Activated T-cell treated with anti-CD3 and anti-CD28 coated beads, Interleukin-2, amount 50 U/mL, for 4 hours (primary cell): ENCODE results near the gene IGHMBP2. TPM values are rescaled to one million over a fixed set of nuclear protein-coding genes. Genes with fewer than 3 reads are reported as not detected.

ENCODE experiments used
- ATAC-seq, 2 donors: fragments of 200-7000 bp; cut with Tn5 transposase; one replicate each; pipeline ENCODE4 v1.10.0; 2021
- DNase-seq: peaks from one replicate; pipeline ENCODE4 v3.0.0-alpha.2; 2020
- H3K27me3 Mint-ChIP-seq: one replicate; pipeline ENCODE4 v1.8.0; 2021; ENCODE audit warnings: low read depth, mixed read lengths
- H3K36me3 Mint-ChIP-seq: one replicate; pipeline ENCODE4 v1.8.0; 2022; ENCODE audit warnings: mixed read lengths; ENCODE audit not compliant: insufficient read depth
- H3K4me1 Mint-ChIP-seq: one replicate; pipeline ENCODE4 v1.8.0; 2021; ENCODE audit warnings: low read depth, mixed read lengths
- H3K4me3 Mint-ChIP-seq: one replicate; pipeline ENCODE4 v1.8.0; 2021; ENCODE audit warnings: mild to moderate bottlenecking, moderate library complexity, mixed read lengths
- H3K9me3 Mint-ChIP-seq: one replicate; pipeline ENCODE4 v1.8.0; 2021; ENCODE audit warnings: mixed read lengths
- total RNA-seq, 3 donors: library from RNA; stranded (reverse); gene quantifications; one replicate each; pipeline ENCODE4 v1.2.1, GENCODE V29; 2021

IGHMBP2 gene
- total RNA-seq, 3 donors from 2014 or later: 26.6 to 34.0 (median 29.6) TPM

- ATAC-seq: no peak
- Mint-ChIP-seq H3K27me3 (peaks cover 7% of the 10 kb centered on the region), H3K4me3 (no peak overlapping the region), H3K4me1 (no peaks in the 10 kb centered on the region), H3K9me3 (peaks cover 8% of the 10 kb centered on the region), H3K36me3 (no peaks in the 10 kb centered on the region)
- DNase-seq: no peak
Observed at GRCh38 chr11:68978931-68979594, 75.4 kb downstream of the IGHMBP2 start.

- ATAC-seq (no peak), DNase-seq (no peak)
- H3K9me3 Mint-ChIP-seq: peaks cover 8% of the 10 kb centered on the region
Observed at GRCh38 chr11:68979931-68980775, 76.5 kb downstream of the IGHMBP2 start.

GRCh38 chr11:68980776-68981065, 77.0 kb downstream of the IGHMBP2 start, which contains the start of gene MRGPRD:
MRGPRD (minus strand) TSS chr11:68980986; CDS start chr11:68980986, 0 bp downstream.
- Mint-ChIP-seq H3K27me3 (peaks cover 7% of the 10 kb centered on the region), H3K9me3 (peaks cover 8% of the 10 kb centered on the region), H3K4me1 (no peaks in the 10 kb centered on the region), H3K4me3 (no peak within 1 kb of the TSS), H3K36me3 (no peaks in the 10 kb centered on the region)
- DNase-seq (no peak), ATAC-seq (no peak)

More at GRCh38 chr11:68979931-68980775, 76.5 kb downstream of the IGHMBP2 start:
- H3K4me3 Mint-ChIP-seq: no peak overlapping the region
- H3K4me1 Mint-ChIP-seq: no peaks in the 10 kb centered on the region
- peaks cover 7% of the 10 kb centered on the region for H3K27me3 Mint-ChIP-seq
- no peaks in the 10 kb centered on the region for H3K36me3 Mint-ChIP-seq

GRCh38 chr11:68982134-68982533, 78.4 kb downstream of the IGHMBP2 start:
- peaks cover 17% of the 10 kb centered on the region for H3K9me3 Mint-ChIP-seq
- no peaks in the 10 kb centered on the region for H3K4me1 Mint-ChIP-seq
- peaks cover 16% of the 10 kb centered on the region for H3K27me3 Mint-ChIP-seq
- H3K36me3 Mint-ChIP-seq: peaks cover 7% of the 10 kb centered on the region
- no peak for ATAC-seq
- DNase-seq: no peak
- H3K4me3 Mint-ChIP-seq: no peak overlapping the region

- ATAC-seq: no peak
- peaks cover 20% of the 10 kb centered on the region for H3K9me3 Mint-ChIP-seq
Observed at GRCh38 chr11:68983801-68984200, 80.1 kb downstream of the IGHMBP2 start.

GRCh38 chr11:68987211-68987610, 83.5 kb downstream of the IGHMBP2 start:
- Mint-ChIP-seq H3K36me3 (peaks cover 10% of the 10 kb centered on the region), H3K4me3 (no peak overlapping the region), H3K9me3 (peaks cover 18% of the 10 kb centered on the region), H3K27me3 (peaks cover 20% of the 10 kb centered on the region), H3K4me1 (no peaks in the 10 kb centered on the region)
- no peak for ATAC-seq
- DNase-seq: no peak

More at GRCh38 chr11:68983801-68984200, 80.1 kb downstream of the IGHMBP2 start:
- DNase-seq: no peak
- Mint-ChIP-seq H3K4me3 (no peak overlapping the region), H3K27me3 (peaks cover 19% of the 10 kb centered on the region), H3K36me3 (peaks cover 10% of the 10 kb centered on the region), H3K4me1 (no peaks in the 10 kb centered on the region)

GRCh38 chr11:68988491-68988890, 84.8 kb downstream of the IGHMBP2 start:
- Mint-ChIP-seq H3K9me3 (peaks cover 12% of the 10 kb centered on the region), H3K36me3 (peaks cover 10% of the 10 kb centered on the region), H3K27me3 (peaks cover 28% of the 10 kb centered on the region), H3K4me1 (no peaks in the 10 kb centered on the region), H3K4me3 (no peak overlapping the region)
- ATAC-seq (no peak), DNase-seq (no peak)

Other genes starting within 250 kb of the IGHMBP2 start
- 1 to 10 TPM; 2.7 to 5.5 (median 3.6) TPM for gene GAL, start 219.3 kb upstream of the IGHMBP2 start, total RNA-seq
- under 1 TPM; 0.55 to 0.94 (median 0.65) TPM for gene TESMIN, start 152.4 kb upstream of the IGHMBP2 start, total RNA-seq
- gene CPT1A, start 62.0 kb upstream of the IGHMBP2 start, total RNA-seq: 10 to 100 TPM; 12.3 to 15.8 (median 14.2) TPM
- 100 to 1,000 TPM; 106 to 130 (median 122) TPM for gene MRPL21, start 59 bp upstream of the IGHMBP2 start, total RNA-seq
- not detected for gene MRGPRD, start 77.1 kb downstream of the IGHMBP2 start, total RNA-seq
- under 1 TPM in 2 of 3 donors, not detected in 1; 0.10 to 0.18 TPM for gene MRGPRF, start 109.4 kb downstream of the IGHMBP2 start, total RNA-seq
- gene TPCN2, start 145.0 kb downstream of the IGHMBP2 start, total RNA-seq: 1 to 10 TPM; 5.8 to 8.4 (median 7.1) TPM